Mesendoderm (in vitro differentiated cells): ENCODE results near the gene GPR153.
A peak's percentile ranks its signal among the peaks of the same experiment; 100 is the strongest.

Experiments
- DNase-seq: peaks from one replicate; pipeline ENCODE4 v3.0.0; 2013
- H2AK5ac ChIP-seq: 2 replicates; pipeline ENCODE4 v1.6.1; 2013; ENCODE audit warnings: low read length, inconsistent platforms
- H2BK120ac ChIP-seq: 2 replicates; pipeline ENCODE4 v1.6.1; 2013; ENCODE audit warnings: low read depth, mild to moderate bottlenecking, low read length, moderate library complexity, mixed read lengths
- H2BK15ac ChIP-seq: replicated peaks from 2 replicates; pipeline ENCODE4 v1.6.1; 2013; ENCODE audit warnings: low read depth, mild to moderate bottlenecking, moderate library complexity
- H2BK5ac ChIP-seq: 2 replicates; pipeline ENCODE4 v1.6.1; 2013; ENCODE audit warnings: low read length, inconsistent platforms
- H3K18ac ChIP-seq: 2 replicates; pipeline ENCODE4 v1.6.1; 2013; ENCODE audit warnings: mild to moderate bottlenecking, low read length, mixed read lengths
- H3K23ac ChIP-seq: one replicate; pipeline ENCODE4 v1.6.1; 2013; ENCODE audit warnings: low read length
- H3K27ac ChIP-seq: 2 replicates; pipeline ENCODE4 v1.5.1; 2013; ENCODE audit warnings: low read depth, mild to moderate bottlenecking, inconsistent platforms, low read length, moderate library complexity
- H3K27me3 ChIP-seq: 2 replicates; pipeline ENCODE4 v1.6.1; 2013; ENCODE audit warnings: low read length, control low read depth, mild to moderate bottlenecking, inconsistent platforms; ENCODE audit not compliant: insufficient read depth, poor library complexity
- H3K36me3 ChIP-seq: 2 replicates; pipeline ENCODE4 v1.6.1; 2013; ENCODE audit warnings: low read length, inconsistent platforms; ENCODE audit not compliant: control insufficient read depth, insufficient read depth
- H3K4ac ChIP-seq: one replicate; pipeline ENCODE4 v1.6.1; 2013; ENCODE audit warnings: low read depth, mild to moderate bottlenecking, low read length, moderate library complexity
- H3K4me1 ChIP-seq: 2 replicates; pipeline ENCODE4 v1.6.1; 2013; ENCODE audit warnings: low read depth, low read length, inconsistent platforms; ENCODE audit not compliant: control insufficient read depth
- H3K4me2 ChIP-seq: 2 replicates; pipeline ENCODE4 v1.6.1; 2013; ENCODE audit warnings: low read length
- H3K4me3 ChIP-seq: 2 replicates; pipeline ENCODE4 v1.5.1; 2013; ENCODE audit warnings: mild to moderate bottlenecking, low read length
- H3K56ac ChIP-seq: one replicate; pipeline ENCODE4 v1.6.1; 2013; ENCODE audit warnings: low read length
- H3K79me1 ChIP-seq: 2 replicates; pipeline ENCODE4 v1.6.1; 2013; ENCODE audit warnings: low read length, inconsistent platforms
- H3K79me2 ChIP-seq: 2 replicates; pipeline ENCODE4 v1.6.1; 2013; ENCODE audit warnings: mild to moderate bottlenecking, low read length; ENCODE audit not compliant: control insufficient read depth, insufficient read depth
- H3K9ac ChIP-seq: 2 replicates; pipeline ENCODE4 v1.6.1; 2013; ENCODE audit warnings: low read length, inconsistent platforms
- H4K5ac ChIP-seq: one replicate; pipeline ENCODE4 v1.6.1; 2013; ENCODE audit warnings: low read length
- H4K8ac ChIP-seq: one replicate; pipeline ENCODE4 v1.6.1; 2013; ENCODE audit warnings: low read depth, mild to moderate bottlenecking, control low read depth, low read length, moderate library complexity
- WGBS: extraction: QIAGEN DNeasy Blood & Tissue Kit; methylation state at CpG from one replicate; pipeline ENCODE4 v1.1.7; 2013; ENCODE audit warnings: low lambda C conversion rate, missing lambda C conversion rate; ENCODE audit not compliant: insufficient coverage; ENCODE audit errors: extremely low coverage; 5-methylcytosine and 5-hydroxymethylcytosine counted together

Gene GPR153

GRCh38 chr1:6279613-6280383, 18.9 kb upstream of the GPR153 start:
- no peak overlapping the region for H3K18ac ChIP-seq
- no peak overlapping the region for H2BK5ac ChIP-seq
- no peak overlapping the region for H3K56ac ChIP-seq
- H3K4me1 ChIP-seq, result no peaks in the 10 kb centered on the region
- no peaks in the 10 kb centered on the region for H3K27me3 ChIP-seq
- H3K36me3 ChIP-seq, result no peaks in the 10 kb centered on the region
- H3K23ac ChIP-seq, result no peak overlapping the region
- no peak overlapping the region for H3K27ac ChIP-seq
- H2AK5ac ChIP-seq, result no peak overlapping the region
- H3K4me2 ChIP-seq, result no peak overlapping the region
- H2BK120ac ChIP-seq, result no peak overlapping the region
- H3K4ac ChIP-seq, result no peak overlapping the region
- no peaks in the 10 kb centered on the region for H3K79me1 ChIP-seq
- H2BK15ac ChIP-seq, result no peak overlapping the region
- H3K9ac ChIP-seq, result no peak overlapping the region
- H4K8ac ChIP-seq, result no peak overlapping the region
- no CpG with 5 or more reads among the region's 31 CpGs for WGBS
- DNase-seq, result no peak
- H3K79me2 ChIP-seq, result no peaks in the 10 kb centered on the region
- H4K5ac ChIP-seq, result no peak overlapping the region
- H3K4me3 ChIP-seq, result no peak overlapping the region

GRCh38 chr1:6279066-6279465, 18.2 kb upstream of the GPR153 start:
- H3K4ac ChIP-seq, result no peak overlapping the region
- no peaks in the 10 kb centered on the region for H3K27me3 ChIP-seq
- no peak overlapping the region for H2BK120ac ChIP-seq
- no peak overlapping the region for H3K56ac ChIP-seq
- no peak overlapping the region for H3K18ac ChIP-seq
- no peak for DNase-seq
- H2BK5ac ChIP-seq, result no peak overlapping the region
- H3K36me3 ChIP-seq, result peaks cover 2% of the 10 kb centered on the region
- no peak overlapping the region for H3K4me2 ChIP-seq
- no peaks in the 10 kb centered on the region for H3K4me1 ChIP-seq
- H4K5ac ChIP-seq, result no peak overlapping the region
- H3K79me2 ChIP-seq, result no peaks in the 10 kb centered on the region
- no peak overlapping the region for H3K4me3 ChIP-seq
- H3K27ac ChIP-seq, result no peak overlapping the region
- H3K79me1 ChIP-seq, result no peaks in the 10 kb centered on the region
- no peak overlapping the region for H2BK15ac ChIP-seq
- no peak overlapping the region for H3K9ac ChIP-seq
- no peak overlapping the region for H3K23ac ChIP-seq
- no CpG with 5 or more reads among the region's 10 CpGs for WGBS
- no peak overlapping the region for H4K8ac ChIP-seq
- H2AK5ac ChIP-seq, result no peak overlapping the region

- no CpG with 5 or more reads among the region's 9 CpGs for WGBS
- Histone ChIP-seq H2AK5ac (no peak overlapping the region), H3K4me1 (no peaks in the 10 kb centered on the region), H4K8ac (no peak overlapping the region), H3K4me3 (no peak overlapping the region), H3K9ac (no peak overlapping the region), H3K4ac (no peak overlapping the region), H3K27ac (no peak overlapping the region), H3K79me2 (no peaks in the 10 kb centered on the region), H3K56ac (no peak overlapping the region), H3K23ac (no peak overlapping the region), H3K18ac (no peak overlapping the region), H3K27me3 (no peaks in the 10 kb centered on the region), H3K79me1 (no peaks in the 10 kb centered on the region), H3K4me2 (no peak overlapping the region), H3K36me3 (peaks cover 2% of the 10 kb centered on the region), H2BK120ac (no peak overlapping the region), H4K5ac (no peak overlapping the region), H2BK15ac (no peak overlapping the region), H2BK5ac (no peak overlapping the region)
- DNase-seq, result no peak
These were observed 17.4 kb upstream of the GPR153 start for GRCh38 chr1:6278263-6278662.

- Histone ChIP-seq H3K56ac (no peak overlapping the region), H3K23ac (no peak overlapping the region), H3K36me3 (peaks cover 2% of the 10 kb centered on the region), H2BK15ac (no peak overlapping the region), H3K79me2 (no peaks in the 10 kb centered on the region), H3K18ac (no peak overlapping the region), H3K4me3 (no peak overlapping the region), H3K4me2 (no peak overlapping the region), H3K9ac (no peak overlapping the region), H3K27me3 (no peaks in the 10 kb centered on the region), H3K4me1 (peaks cover 2% of the 10 kb centered on the region), H4K5ac (no peak overlapping the region), H2AK5ac (no peak overlapping the region), H4K8ac (no peak overlapping the region), H2BK5ac (no peak overlapping the region), H3K79me1 (no peaks in the 10 kb centered on the region), H3K27ac (no peak overlapping the region), H3K4ac (no peak overlapping the region), H2BK120ac (no peak overlapping the region)
- no CpG with 5 or more reads among the region's 20 CpGs for WGBS
- no peak for DNase-seq
These were observed 16.1 kb upstream of the GPR153 start for GRCh38 chr1:6276811-6277555.

GRCh38 chr1:6275826-6276782, 15.2 kb upstream of the GPR153 start:
- Histone ChIP-seq H3K23ac (peak overlapping the region; percentile 45), H3K79me1 (no peaks in the 10 kb centered on the region), H3K79me2 (no peaks in the 10 kb centered on the region), H4K8ac (no peak overlapping the region), H3K4ac (no peak overlapping the region), H3K18ac (no peak overlapping the region), H3K56ac (no peak overlapping the region), H3K4me3 (no peak overlapping the region), H2BK120ac (no peak overlapping the region), H2BK15ac (no peak overlapping the region), H3K9ac (peak overlapping the region; percentile 19), H3K4me1 (peaks cover 2% of the 10 kb centered on the region), H3K36me3 (peaks cover 2% of the 10 kb centered on the region), H3K4me2 (no peak overlapping the region), H3K27me3 (no peaks in the 10 kb centered on the region), H2BK5ac (no peak overlapping the region), H4K5ac (no peak overlapping the region), H2AK5ac (no peak overlapping the region), H3K27ac (no peak overlapping the region)
- no CpG with 5 or more reads among the region's 35 CpGs for WGBS
- DNase-seq, result peak; percentile 19
